ENCODE data around the gene LEF1. TPM values are rescaled to one million over a fixed set of nuclear protein-coding genes. Genes with fewer than 3 reads are reported as not detected.

The LEF1 gene
- total RNA-seq, 1 donor from 2014 or later, result 19.4 TPM

DNA sequence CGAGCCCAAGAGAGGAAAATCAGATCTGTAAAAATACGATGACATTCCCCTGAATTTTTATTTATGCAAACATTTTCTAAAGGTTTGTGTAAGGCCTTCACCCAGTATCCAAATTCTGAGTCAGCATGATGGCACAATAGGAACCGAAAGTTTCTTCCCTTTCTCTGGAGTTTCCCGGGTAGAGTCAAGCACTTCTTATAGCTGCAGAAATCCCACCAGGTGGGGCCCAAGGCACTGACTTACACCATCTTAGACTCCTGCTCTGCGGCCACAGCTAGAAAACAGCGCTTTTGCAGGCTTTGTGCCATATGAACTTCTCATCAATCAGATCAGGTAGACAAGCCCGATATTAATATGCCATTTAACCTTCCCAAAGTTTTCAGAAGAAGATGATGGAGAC, 13.4 kb downstream of the LEF1 start:
- H3K9ac ChIP-seq, result no peak overlapping the region
- peaks cover 49% of the 10 kb centered on the region for H3K27me3 ChIP-seq
- no peaks in the 10 kb centered on the region for H3F3A ChIP-seq (ENCODE audit: low read depth)
- H3K4me2 ChIP-seq, result peak overlapping the region; percentile 5
- H4K20me1 ChIP-seq (ENCODE audit: low read depth), result peaks cover 5% of the 10 kb centered on the region
- DNase-seq (ENCODE audit: low spot score), result peak; percentile 76
- no peak overlapping the region for H3K27ac ChIP-seq
- H3K4me1 ChIP-seq, result peaks cover 6% of the 10 kb centered on the region
- Mint-ChIP-seq H3K27me3 (ENCODE audit: insufficient read depth, low read depth) (no peaks in the 10 kb centered on the region), H3K36me3 (peaks cover 36% of the 10 kb centered on the region), H3K9me3 (no peaks in the 10 kb centered on the region), H3K4me3 (no peak overlapping the region), H3K27ac (no peak overlapping the region), H3K4me1 (peaks cover 24% of the 10 kb centered on the region)
- no peaks in the 10 kb centered on the region for H3K36me3 ChIP-seq
- no peaks in the 10 kb centered on the region for H3K79me2 ChIP-seq (ENCODE audit: low read depth)
- H2AFZ ChIP-seq (replicated peaks), result no peak overlapping the region
- no peak overlapping the region for H3K4me3 ChIP-seq
- TF ChIP-seq, protein P1, sequence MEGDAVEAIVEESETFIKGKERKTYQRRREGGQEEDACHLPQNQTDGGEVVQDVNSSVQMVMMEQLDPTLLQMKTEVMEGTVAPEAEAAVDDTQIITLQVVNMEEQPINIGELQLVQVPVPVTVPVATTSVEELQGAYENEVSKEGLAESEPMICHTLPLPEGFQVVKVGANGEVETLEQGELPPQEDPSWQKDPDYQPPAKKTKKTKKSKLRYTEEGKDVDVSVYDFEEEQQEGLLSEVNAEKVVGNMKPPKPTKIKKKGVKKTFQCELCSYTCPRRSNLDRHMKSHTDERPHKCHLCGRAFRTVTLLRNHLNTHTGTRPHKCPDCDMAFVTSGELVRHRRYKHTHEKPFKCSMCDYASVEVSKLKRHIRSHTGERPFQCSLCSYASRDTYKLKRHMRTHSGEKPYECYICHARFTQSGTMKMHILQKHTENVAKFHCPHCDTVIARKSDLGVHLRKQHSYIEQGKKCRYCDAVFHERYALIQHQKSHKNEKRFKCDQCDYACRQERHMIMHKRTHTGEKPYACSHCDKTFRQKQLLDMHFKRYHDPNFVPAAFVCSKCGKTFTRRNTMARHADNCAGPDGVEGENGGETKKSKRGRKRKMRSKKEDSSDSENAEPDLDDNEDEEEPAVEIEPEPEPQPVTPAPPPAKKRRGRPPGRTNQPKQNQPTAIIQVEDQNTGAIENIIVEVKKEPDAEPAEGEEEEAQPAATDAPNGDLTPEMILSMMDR (IDR thresholded peaks at IDR 0.05), result peak; percentile 49
- no peak for TF ChIP-seq EZH2 (IDR thresholded peaks at IDR 0.05)
- no peak for TF ChIP-seq EZH2phosphoT487 (IDR thresholded peaks at IDR 0.05)
- H3K9me3 ChIP-seq (ENCODE audit: low read depth), result no peaks in the 10 kb centered on the region

DNA sequence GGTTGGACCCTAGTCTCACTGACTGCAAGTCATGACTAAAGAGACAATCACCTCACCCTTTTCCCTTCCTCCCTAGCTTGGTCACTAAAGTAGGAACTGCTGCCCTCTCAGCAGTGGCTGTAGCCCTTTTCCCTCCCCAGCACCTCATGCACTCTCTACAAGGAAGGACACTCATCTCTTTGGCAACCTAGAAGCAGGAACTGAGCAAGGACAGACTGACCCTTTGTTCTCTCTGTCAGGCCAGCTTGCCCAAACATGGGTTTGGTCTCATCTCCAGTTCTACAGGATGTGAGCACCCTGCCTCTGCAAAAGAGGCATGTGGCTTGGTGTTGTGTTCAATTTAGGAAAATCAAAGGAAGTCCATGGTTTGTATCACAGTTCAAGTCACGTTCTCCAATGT, 15.8 kb downstream of the LEF1 start:
- H4K20me1 ChIP-seq (ENCODE audit: low read depth), result no peaks in the 10 kb centered on the region
- no peaks in the 10 kb centered on the region for H3F3A ChIP-seq (ENCODE audit: low read depth)
- DNase-seq (ENCODE audit: low spot score), result no peak
- peaks cover 25% of the 10 kb centered on the region for H3K27me3 ChIP-seq
- H2AFZ ChIP-seq (replicated peaks), result no peak overlapping the region
- no peaks in the 10 kb centered on the region for H3K36me3 ChIP-seq
- no peaks in the 10 kb centered on the region for H3K79me2 ChIP-seq (ENCODE audit: low read depth)
- peaks cover 3% of the 10 kb centered on the region for H3K27me3 Mint-ChIP-seq (ENCODE audit: insufficient read depth, low read depth)
- no peak overlapping the region for H3K4me3 ChIP-seq
- no peak overlapping the region for H3K27ac Mint-ChIP-seq
- H3K27ac ChIP-seq, result no peak overlapping the region
- no peak overlapping the region for H3K4me2 ChIP-seq
- no peaks in the 10 kb centered on the region for H3K9me3 ChIP-seq (ENCODE audit: low read depth)
- H3K9me3 Mint-ChIP-seq, result no peaks in the 10 kb centered on the region
- peaks cover 21% of the 10 kb centered on the region for H3K4me1 Mint-ChIP-seq
- H3K36me3 Mint-ChIP-seq, result peaks cover 38% of the 10 kb centered on the region
- TF ChIP-seq EZH2phosphoT487 (IDR thresholded peaks at IDR 0.05) (no peak), EZH2 (IDR thresholded peaks at IDR 0.05) (no peak)
- TF ChIP-seq, protein P1 (IDR thresholded peaks at IDR 0.05), result no peak
- peaks cover 6% of the 10 kb centered on the region for H3K4me1 ChIP-seq
- H3K4me3 Mint-ChIP-seq, result no peak overlapping the region
- H3K9ac ChIP-seq, result no peak overlapping the region

DNA sequence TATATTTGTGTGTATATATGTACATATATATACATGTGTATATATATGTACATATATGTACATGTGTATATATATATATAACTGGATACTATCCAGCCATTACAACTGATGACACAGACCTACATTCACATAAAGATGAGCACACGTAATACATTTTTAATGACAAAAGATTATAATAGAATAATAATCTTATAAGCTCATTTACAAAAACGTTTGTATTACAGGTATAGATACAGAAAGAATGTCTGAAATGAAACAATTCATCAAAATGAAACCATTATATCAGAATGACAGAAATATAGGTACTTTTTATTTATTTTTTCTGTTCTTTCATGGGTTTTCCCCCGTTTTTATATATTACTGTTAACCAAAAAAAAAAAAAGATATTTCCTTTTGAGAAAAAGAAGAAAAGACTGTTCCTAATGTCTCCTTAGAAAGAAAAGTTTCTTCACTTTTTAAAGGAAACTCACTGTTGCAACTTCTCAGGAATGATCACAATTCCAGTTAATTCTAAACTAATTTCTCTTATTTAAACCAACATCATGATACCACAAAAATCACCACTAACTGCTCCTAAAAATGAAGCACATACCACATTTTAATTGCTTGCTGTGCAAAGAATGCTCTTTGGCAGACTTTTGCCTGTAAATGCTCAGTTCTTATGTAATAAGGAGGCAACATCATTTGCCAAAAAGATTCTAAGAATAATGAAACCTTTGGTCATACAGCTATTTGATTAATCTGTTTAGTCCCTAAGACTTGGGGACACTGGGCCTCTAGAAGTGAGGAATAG, 18.9 kb downstream of the LEF1 start:
- TF ChIP-seq, protein P1 (IDR thresholded peaks at IDR 0.05), result no peak
- no peak for TF ChIP-seq EZH2phosphoT487 (IDR thresholded peaks at IDR 0.05)
- no peak for TF ChIP-seq EZH2 (IDR thresholded peaks at IDR 0.05)
- Mint-ChIP-seq H3K4me1 (peaks cover 22% of the 10 kb centered on the region), H3K27me3 (ENCODE audit: insufficient read depth, low read depth) (peaks cover 3% of the 10 kb centered on the region), H3K36me3 (peaks cover 46% of the 10 kb centered on the region), H3K9me3 (no peaks in the 10 kb centered on the region), H3K27ac (no peak overlapping the region), H3K4me3 (no peak overlapping the region)
- Histone ChIP-seq H4K20me1 (ENCODE audit: low read depth) (peaks cover 5% of the 10 kb centered on the region), H3K4me1 (peaks cover 12% of the 10 kb centered on the region), H3K27me3 (no peaks in the 10 kb centered on the region), H3K27ac (no peak overlapping the region), H3K36me3 (no peaks in the 10 kb centered on the region), H3K9ac (no peak overlapping the region), H3K79me2 (ENCODE audit: low read depth) (no peaks in the 10 kb centered on the region), H2AFZ (replicated peaks) (no peak overlapping the region), H3K4me2 (no peak overlapping the region), H3F3A (ENCODE audit: low read depth) (no peaks in the 10 kb centered on the region), H3K4me3 (no peak overlapping the region), H3K9me3 (ENCODE audit: low read depth) (no peaks in the 10 kb centered on the region)
- no peak for DNase-seq (ENCODE audit: low spot score)

Measured in neural progenitor cell (in vitro differentiated cells).